IPS-11a (cell line): Measurements from ENCODE around the gene UGP2.
"Not testable (repeated sequence)": the region's sequence is repeated elsewhere in the genome, so short reads cannot be mapped to it uniquely, and the experiment has no call there.

Experiments used
- H3K4me3 ChIP-seq: one replicate; pipeline ENCODE4 v1.5.1; 2013; ENCODE audit warnings: low read depth, low read length, control low read depth

Gene UGP2

DNA sequence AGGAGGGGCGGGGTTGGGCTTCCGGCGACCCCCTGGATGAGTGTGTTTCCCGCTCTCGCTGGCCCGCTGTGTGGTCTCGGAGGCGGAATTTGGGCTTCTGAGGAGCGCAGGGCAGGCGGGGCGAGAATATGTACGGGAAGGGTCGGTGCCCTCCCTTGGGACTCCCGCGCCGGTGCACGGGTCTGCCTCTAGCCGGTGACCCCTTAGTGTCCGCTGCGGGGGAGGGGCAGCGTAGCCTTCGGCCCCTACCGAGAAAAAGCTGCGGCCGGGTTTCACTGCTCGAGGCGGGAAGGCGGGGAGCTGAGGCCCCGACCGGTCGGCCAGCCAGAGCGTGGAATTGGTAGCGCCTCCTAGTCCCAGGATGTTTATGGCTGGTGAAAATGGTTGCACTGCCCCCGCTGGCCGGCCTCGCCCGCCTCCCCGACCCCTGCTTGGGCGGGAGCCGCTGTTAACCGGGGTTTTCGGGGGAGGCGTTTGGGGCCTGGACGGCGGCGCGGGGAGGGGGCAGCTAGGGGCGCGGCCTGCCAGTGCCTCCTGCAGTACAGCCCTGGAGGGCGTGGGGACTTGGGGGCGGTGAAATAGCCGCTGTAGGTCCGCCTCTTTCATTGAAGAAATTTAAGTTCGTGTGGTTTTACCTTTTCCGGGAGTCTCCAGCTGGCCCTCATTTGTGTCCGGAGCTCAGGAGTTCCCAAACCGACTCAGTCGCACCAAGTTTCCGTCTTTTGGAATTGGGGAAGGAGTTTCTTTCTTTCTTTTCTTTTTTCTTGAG lies at the start of gene UGP2:
UGP2 (plus strand) TSS at position 643 of the 769 bp plus-strand sequence. CDS start 290 bp downstream, outside the sequence.
- H3K4me3 ChIP-seq = peak within 1 kb of the TSS; percentile 99

DNA sequence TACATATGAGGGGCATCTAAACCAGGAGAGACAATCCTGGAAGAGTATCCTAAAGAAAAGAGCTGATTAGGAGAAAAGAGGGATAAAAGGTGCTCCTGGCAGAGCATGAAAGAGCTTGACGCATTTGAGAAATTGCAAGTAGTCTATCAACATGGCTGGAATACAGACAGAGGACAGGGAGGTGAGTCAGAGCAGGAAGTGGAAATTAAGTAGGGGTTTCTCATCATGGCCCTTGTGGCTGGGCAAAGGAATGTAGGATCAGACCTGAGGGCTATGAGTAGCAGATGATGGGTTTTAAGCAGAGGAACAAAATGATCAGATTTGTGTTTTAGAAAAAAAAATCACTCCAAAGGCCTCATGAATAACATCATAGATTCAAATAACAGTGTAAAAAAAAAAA lies 49.2 kb upstream of the UGP2 start:
- H3K4me3 ChIP-seq = no peak overlapping the region

DNA sequence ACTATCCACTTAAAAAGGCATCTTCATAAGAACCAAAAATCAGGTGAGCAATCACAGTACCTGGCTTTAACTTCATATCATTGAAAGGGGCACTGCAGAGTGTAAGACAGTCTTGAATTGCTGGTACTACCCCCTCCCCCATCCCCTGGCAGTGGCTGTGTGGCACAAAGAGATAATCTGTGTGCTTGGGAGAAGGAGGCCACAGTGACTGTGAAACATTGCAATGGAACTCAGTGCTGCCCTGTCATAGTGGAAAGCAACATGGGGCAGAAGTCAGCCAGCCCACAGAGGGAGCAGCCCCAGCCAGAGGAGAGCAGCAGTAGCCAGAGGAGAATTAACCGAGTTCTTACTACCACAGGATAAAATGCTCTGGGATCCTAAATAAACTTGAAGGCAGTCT lies 45.3 kb upstream of the UGP2 start:
- H3K4me3 ChIP-seq = no peak overlapping the region

DNA sequence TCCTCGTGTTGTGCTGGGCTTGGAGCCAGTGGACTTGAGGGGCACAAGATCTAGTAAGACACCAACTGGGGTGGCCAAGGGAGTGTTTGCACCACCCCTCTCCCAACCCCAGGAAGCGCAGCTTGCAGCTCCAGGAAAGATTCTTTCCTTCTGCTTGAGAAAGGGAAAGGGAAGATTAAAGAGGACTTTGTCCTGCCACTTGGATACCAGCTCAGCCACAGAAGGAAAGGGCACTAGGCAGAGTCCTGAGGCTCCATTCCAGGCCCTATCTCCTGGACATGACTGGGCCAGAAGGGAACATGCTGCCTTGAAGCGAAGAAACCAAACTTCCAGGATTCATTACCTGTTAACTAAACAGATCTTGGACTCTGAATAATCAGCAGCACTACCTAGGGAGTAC lies 44.9 kb upstream of the UGP2 start:
- H3K4me3 ChIP-seq = no peak overlapping the region

DNA sequence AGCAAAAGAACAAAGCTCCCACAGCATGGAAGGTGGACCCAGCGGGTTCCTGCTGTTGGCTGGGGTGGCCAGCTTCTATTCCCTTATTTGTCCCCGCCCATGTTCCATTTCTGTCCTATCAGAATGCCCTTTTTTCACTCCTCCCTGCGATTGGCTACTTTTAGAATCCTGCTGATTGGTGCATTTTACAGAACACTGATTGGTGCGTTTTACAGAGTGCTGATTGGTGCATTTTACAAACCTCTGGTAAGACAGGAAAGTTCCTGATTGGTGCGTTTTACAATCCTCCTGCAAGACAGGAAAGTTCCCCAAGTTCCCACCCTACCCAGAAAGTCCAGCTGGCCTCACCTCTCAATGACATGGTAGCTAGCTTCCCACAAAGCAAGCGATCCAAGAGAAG lies 40.2 kb upstream of the UGP2 start:
- no peak overlapping the region for H3K4me3 ChIP-seq

DNA sequence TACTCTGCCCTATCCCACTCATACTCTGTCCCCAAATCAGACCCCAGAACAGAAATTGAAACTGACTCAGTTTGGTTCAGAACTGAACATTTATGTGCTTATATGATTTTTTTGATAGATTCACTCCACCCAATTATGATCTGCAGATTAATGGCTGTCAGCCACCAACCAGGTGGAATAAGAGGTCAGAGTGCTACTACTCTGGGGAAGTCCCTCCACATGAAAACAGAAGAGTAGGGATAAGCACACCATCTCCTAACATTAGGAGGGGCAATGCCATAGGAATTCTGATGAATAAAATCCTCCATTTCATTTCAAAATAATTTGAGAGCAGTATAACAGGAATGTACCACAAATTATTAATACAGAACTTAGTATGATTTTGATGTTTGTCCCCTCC lies 36.3 kb upstream of the UGP2 start:
- no peak overlapping the region for H3K4me3 ChIP-seq

DNA sequence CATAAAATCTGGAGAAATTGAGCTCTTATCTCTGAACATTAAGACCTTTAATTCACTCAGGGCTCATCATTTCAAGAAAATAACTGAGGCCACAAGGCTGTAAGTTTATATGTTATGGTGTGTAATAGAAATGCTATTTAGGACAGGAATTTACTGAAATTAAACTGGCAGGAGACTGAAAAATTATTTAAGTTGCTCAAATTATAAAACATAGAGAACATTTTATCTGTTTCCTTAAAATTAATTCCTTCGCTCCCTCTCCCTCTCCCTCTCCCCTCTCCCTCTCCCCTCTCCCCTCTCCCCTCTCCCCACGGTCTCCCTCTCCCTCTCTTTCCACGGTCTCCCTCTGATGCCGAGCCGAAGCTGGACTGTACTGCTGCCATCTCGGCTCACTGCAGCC lies 33.7 kb upstream of the UGP2 start:
- H3K4me3 ChIP-seq = not testable (repeated sequence)

DNA sequence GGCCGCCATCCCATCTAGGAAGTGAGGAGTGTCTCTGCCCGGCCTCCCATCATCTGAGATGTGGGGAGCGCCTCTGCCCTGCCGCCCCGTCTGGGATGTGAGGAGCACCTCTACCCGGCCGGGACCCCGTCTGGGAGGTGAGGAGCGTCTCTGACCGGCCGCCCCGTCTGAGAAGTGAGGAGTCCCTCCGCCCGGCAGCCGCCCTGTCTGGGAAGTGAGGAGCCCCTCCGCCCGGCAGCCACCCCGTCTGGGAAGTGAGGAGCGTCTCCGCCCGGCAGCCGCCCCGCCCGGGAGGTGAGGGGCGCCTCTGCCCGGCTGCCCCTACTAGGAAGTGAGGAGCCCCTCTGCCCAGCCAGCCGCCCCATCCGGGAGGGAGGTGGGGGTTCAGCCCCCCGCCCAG lies 32.8 kb upstream of the UGP2 start:
- H3K4me3 ChIP-seq = not testable (repeated sequence)

DNA sequence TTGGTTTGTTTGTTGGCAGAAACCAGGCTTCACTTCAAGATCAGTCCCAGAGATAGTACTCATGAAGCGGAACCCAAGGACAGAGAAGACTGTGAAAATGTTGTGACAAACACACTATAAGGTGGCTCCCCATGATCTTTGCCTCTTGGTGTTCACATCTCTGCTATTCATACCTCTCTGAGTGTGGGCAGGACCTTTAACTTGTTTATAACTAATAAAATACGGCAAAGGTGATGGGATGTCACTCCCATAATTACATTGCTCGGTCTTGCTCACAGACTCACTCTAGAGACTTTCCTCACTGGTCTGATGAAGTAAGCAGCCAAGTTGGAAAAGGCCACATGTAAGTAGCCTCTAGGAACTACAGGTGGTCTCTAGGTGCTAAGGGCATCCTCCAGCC lies 30.6 kb upstream of the UGP2 start:
- no peak overlapping the region for H3K4me3 ChIP-seq

DNA sequence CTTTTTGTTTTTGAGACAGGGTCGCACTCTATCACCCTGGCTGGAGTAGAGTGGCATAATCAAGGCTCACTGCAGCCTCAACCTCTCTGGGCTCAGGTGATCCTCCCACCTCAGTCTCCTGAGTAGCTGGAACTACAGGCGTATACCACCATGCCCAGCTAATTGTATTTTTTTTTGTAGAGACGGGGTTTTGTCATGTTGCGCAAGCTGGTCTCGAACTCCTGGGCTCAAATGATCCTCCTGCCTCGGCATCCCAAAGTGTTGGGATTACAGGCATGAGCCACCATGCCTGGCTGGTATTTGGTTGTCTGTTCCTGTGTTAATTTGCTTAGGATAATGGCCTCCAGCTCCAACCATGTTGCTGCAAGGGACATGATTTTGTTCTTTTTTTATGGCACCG lies 29.8 kb upstream of the UGP2 start:
- not testable (repeated sequence) for H3K4me3 ChIP-seq

DNA sequence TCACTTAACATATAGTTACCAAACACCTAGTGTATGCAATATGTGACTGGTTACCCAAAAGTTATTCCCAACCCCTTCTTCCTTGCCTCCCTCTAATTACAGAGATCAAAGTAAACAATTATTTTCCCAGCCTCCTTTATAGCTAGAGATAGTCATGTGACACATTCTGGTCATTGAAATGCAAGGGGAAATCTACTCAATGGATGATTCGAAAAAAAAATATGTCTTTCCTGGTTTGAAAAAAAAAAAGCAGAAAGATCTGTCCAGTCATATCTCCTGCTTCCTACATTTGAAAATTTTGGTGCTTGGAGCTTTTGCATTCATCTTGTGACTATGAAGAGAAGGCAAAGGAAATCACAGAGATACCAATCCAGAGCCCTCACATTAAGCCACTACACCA lies 27.6 kb upstream of the UGP2 start:
- no peak overlapping the region for H3K4me3 ChIP-seq

DNA sequence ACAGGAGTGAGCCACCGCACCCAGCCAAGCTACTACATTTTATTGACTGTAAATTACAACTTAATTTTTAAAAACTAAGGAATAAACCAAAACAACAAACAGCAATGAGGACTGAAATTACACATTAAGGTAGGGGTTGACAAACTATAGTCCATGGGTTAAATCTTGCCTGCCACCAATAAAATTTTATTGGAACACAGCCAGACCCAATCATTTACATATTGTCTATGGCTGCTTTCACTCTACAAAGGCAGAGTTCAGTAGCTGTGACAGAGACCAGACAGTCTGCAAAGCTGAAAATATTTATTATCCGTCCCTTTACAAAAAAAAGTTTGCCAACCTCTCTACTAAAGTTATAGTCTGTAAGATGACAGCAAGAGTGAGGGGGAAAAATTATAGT lies 24.3 kb upstream of the UGP2 start:
- no peak overlapping the region for H3K4me3 ChIP-seq

DNA sequence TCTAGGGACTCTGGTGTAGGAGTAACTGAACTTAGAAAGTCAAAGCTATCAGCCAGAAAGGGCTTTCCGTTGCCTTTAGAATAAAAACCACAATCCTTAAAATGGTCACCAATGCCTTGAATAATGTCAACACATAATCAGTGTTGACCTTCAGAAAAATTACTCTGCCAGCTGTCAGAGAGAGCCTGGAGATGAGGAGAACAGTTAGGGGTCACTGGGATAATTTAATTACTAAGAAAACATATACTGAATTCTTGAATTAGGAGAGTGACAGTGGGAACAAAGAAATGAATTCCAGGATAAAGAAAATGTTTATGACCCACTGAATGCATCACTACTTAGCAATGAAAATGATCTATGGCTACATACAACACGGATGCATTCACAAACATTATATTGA lies 23.4 kb upstream of the UGP2 start:
- no peak overlapping the region for H3K4me3 ChIP-seq

DNA sequence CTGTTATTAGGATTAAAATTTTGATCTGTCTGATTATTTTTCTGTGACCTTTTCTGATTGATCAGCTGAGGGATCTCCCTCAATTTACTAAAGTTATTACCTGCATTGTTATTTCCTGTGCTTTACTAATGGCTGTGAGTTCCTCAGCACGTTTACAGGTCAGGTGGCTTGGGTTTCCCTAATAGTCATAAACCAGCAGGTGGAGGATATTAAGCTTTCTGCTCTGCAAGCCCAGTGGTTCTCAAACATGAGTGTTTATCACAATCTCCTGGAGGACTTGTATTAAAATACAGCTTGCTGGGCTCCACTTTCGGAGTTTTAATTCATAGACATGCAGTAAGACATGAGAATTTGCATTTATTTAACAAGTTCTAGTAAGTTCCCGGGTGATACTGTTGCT lies 22.4 kb upstream of the UGP2 start:
- H3K4me3 ChIP-seq = no peak overlapping the region

DNA sequence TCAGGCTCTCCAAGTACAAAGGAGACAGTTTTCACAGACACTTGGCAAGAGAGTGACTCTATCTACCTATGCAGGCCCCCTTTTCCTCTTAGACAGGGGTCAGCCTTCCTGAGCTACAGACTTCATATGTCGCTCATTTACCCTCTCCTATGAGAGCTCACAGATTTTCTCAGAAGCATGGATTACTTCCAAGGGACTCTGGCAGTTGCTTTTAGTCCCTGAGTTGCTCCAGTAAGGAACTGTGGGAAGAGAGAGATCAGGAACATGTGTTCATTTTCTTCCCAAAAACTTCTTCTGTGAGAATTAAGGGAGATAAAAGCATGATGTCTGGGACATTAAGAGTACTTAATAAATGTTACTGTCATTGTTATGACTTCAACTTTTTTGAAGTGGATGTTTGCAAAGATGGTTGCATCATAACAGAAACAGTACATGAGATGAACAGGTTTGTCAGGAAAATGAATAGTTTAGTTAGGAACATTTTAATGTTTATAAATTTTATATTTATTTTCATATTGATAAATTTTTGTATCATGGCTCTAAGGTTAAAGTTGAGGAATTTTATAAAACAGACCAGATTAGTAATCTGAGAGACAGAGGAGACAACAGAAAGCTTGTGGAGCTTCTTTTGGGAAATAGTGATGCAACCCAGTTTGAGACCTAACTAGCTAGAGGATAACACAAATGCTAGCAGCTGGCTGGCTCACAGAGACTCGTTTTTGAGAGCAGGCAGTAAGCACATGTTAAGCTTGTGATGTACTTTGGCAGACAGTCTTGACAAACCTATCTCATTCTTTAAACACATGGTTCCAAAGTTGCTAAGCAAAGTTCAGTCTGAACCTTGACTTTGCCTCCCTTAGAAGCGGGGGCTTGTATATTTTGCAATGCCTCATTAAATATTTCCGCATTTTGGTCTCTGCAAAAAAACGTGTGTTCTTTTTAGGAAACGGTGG lies 21.7 kb upstream of the UGP2 start:
- no peak overlapping the region for H3K4me3 ChIP-seq

DNA sequence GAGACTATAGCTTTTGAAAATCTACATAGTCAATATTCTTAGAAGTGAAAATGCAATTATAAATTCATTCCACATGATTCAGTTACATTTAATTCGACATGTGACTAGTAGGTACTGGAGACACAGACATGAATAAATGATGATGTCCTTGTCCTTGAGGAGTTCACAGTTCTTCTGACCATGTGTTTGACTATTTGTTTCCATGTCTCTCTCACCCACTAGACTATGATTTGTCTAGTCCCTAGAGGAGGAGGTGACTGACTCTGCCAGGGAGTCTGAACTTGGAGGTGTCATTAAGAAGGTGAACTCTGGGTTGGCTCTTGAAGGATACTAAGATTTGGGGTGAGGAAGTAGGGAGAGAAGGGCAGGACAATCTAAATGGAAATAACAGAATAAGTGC lies 20.7 kb upstream of the UGP2 start:
- H3K4me3 ChIP-seq = no peak overlapping the region

DNA sequence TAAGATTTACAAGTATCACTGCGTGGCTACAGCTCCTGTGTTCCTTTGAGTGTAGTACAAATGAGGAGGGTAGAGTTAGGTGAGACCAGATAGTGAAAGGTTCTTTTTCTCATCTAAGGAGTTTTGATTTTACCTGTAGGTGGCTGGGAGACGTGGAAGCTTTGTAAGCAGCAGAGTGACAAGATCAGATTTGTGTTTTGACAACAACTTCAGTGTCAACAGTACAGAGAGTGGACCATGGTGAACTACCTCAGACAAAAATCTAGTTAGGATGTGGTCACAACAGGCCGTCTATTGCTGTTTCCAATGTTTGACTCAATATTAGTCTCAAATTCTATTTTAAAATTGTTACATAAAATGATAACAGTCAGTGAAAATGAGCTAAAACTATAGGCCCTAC lies 20.3 kb upstream of the UGP2 start:
- no peak overlapping the region for H3K4me3 ChIP-seq

DNA sequence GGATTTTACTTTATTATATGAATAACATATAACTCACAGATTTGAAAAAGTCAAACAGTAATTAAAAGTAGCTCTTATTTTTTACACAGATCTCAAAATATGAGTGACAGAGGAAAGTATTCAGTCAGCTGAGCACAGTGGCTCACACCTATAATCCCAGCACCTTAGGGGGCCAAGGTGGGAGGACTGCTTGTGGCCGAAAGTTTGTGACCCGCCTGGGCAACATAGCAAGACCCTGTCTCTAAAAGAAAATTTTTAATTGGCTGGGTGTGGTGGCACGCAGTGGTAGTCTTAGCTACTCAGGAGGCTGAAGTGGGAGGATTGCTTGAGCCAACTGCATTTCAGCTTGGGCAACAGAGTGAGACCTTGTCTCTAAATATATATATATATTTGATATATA lies 19.2 kb upstream of the UGP2 start:
- H3K4me3 ChIP-seq = no peak overlapping the region

DNA sequence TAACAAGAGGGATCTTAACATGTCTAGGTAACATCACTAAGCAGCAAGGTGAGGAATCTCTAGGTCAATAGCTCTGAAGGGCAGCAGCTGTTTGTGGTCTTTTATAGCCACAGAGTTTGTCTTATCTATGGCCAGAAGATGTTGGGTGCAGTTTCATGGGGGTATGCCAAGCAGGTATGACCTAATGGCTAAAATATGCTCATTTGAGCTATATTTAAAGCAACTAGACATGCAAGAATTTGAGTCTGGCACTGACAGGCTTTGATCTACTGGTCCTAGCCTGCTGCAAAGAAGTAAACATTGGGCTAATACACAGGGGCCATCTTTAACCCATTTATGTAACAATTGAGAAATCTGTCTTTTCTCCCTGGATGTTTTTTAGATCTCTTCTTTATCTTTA lies 13.9 kb upstream of the UGP2 start:
- H3K4me3 ChIP-seq = no peak overlapping the region

DNA sequence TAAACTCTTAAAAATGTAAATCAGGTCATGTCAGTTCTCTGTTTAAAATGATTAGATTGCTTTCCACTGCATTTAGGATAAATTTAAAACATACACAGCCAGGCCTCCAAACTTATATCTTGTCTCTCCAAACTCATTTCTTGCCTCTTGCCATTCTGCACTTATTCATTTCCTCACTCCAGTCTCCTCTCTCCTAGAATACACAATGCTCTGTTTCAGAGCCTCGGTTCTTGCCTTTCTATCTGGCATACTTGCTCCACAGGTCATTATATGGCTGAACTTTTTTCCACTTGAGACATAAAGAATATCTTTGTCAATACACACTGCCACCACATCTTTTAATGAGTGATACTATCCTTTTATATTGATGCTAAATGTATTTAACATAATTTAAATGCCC lies 10.5 kb upstream of the UGP2 start:
- no peak overlapping the region for H3K4me3 ChIP-seq

DNA sequence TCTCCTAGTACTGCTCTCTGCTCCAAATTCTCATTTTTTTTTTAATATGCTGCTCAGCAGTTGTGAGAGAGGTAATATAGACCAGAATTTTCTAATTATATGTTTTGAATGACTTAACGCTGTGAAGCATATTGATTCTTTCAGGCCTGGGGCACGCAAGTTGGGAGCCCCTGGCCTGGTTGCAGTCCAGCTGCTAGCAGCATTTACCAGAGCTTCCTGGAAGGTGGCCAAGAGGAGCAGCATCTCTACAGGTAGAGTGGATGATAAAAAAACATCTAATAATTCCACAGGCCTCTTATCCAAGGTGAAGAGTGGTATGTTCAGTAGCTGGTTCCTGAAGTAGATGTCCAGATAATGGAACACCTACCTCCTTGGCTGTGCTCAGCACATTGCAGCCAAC lies 7.3 kb upstream of the UGP2 start:
- no peak overlapping the region for H3K4me3 ChIP-seq

DNA sequence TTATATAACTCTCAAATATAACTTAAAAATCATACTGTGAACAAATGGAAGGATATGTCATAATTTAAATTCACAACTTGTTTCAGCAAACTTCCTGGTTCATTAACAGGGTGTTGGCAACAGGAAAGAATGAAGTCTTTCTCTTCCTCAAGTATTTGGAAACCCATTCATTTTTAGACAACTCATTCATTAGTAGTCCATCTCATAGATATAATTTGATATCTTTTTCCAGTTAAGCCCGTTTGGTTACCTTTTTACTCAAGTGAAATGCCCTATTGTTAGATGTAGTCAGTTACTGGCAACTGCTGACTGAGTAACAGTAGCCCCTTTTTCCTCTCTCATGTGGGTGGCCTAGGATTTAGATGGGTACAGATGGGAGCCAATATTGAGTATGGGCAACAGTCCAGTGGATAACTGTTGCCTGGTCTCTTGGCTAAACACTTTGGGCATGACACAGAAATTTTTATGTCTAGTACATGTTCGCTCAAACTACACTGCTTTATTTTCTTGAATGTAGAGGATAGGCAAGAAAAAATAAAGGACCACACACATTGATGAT lies 4.6 kb upstream of the UGP2 start:
- no peak overlapping the region for H3K4me3 ChIP-seq
